NCI-H2029 treated with DMSO at 0.1 percent for 48 hours (cell line): Measurements from ENCODE around the gene FGFR2.
"Not testable (repeated sequence)": the region's sequence is repeated elsewhere in the genome, so short reads cannot be mapped to it uniquely, and the experiment has no call there.

ENCODE experiments used
- DNase-seq: peaks from one replicate; lab custom pipeline; 2025; lab: John Stamatoyannopoulos, UW

Gene FGFR2

GRCh38 chr10:121524157-121524817, 74.0 kb downstream of the FGFR2 start:
- DNase-seq: no peak

GRCh38 chr10:121522831-121523230, 75.4 kb downstream of the FGFR2 start:
- DNase-seq: no peak

GRCh38 chr10:121521794-121522556, 76.3 kb downstream of the FGFR2 start:
- no peak for DNase-seq

GRCh38 chr10:121520526-121520925, 77.7 kb downstream of the FGFR2 start:
- not testable (repeated sequence) for DNase-seq

- no peak for DNase-seq
Measured at GRCh38 chr10:121519901-121520493, 78.2 kb downstream of the FGFR2 start.

GRCh38 chr10:121519411-121519810, 78.8 kb downstream of the FGFR2 start:
- no peak for DNase-seq

GRCh38 chr10:121518333-121518732, 79.9 kb downstream of the FGFR2 start:
- no peak for DNase-seq

GRCh38 chr10:121516093-121516865, 82.0 kb downstream of the FGFR2 start:
- DNase-seq: no peak

- no peak for DNase-seq
Measured at GRCh38 chr10:121514141-121514865, 83.9 kb downstream of the FGFR2 start.

GRCh38 chr10:121511943-121512342, 86.3 kb downstream of the FGFR2 start:
- DNase-seq: no peak

- DNase-seq: no peak
Measured at GRCh38 chr10:121511460-121511859, 86.8 kb downstream of the FGFR2 start.

GRCh38 chr10:121510201-121510771, 88.0 kb downstream of the FGFR2 start:
- no peak for DNase-seq

GRCh38 chr10:121509796-121510195, 88.4 kb downstream of the FGFR2 start:
- DNase-seq: no peak

GRCh38 chr10:121509112-121509511, 89.1 kb downstream of the FGFR2 start:
- no peak for DNase-seq

GRCh38 chr10:121503587-121504051, 94.6 kb downstream of the FGFR2 start:
- no peak for DNase-seq

- no peak for DNase-seq
Measured at GRCh38 chr10:121501796-121502195, 96.4 kb downstream of the FGFR2 start.

GRCh38 chr10:121500701-121501332, 97.4 kb downstream of the FGFR2 start:
- no peak for DNase-seq

GRCh38 chr10:121497513-121498470, 100.5 kb downstream of the FGFR2 start:
- no peak for DNase-seq

- no peak for DNase-seq
Measured at GRCh38 chr10:121495719-121496118, 102.5 kb downstream of the FGFR2 start.

- no peak for DNase-seq
Measured at GRCh38 chr10:121494296-121494695, 103.9 kb downstream of the FGFR2 start.
